ENCODE data around the gene ZEB2. TPM values are rescaled to one million over a fixed set of nuclear protein-coding genes. Genes with fewer than 3 reads are reported as not detected.

Gene ZEB2
- total and polyA plus RNA-seq, 2 donors (not counting 3 experiments of a cell fraction or from before 2014, with no cell fraction given): 17.9 to 49.6 TPM

- ChIA-PET CTCF (no interaction called here), POLR2A (no interaction called here)
- H3K79me2 ChIP-seq (ENCODE audit: control insufficient read depth, insufficient read depth, low read length): no peaks in the 10 kb centered on the region
Measured at GRCh38 chr2:144382849-144383248, 137.1 kb downstream of the ZEB2 start.

More at GRCh38 chr2:144382849-144383248, 137.1 kb downstream of the ZEB2 start:
- Histone ChIP-seq H3K4me2 (ENCODE audit: insufficient read depth, low read length) (no peak overlapping the region), H3K9me3 (replicated peaks; ENCODE audit: control insufficient read depth, insufficient read depth, low read length) (no peaks in the 10 kb centered on the region), H4K20me1 (replicated peaks; ENCODE audit: control insufficient read depth, extremely low read depth, insufficient read depth, low read length) (no peaks in the 10 kb centered on the region), H3K27ac (ENCODE audit: insufficient read depth, low read depth, low read length) (no peak overlapping the region), H3K4me1 (ENCODE audit: control insufficient read depth, extremely low read depth, insufficient read depth, low read length) (peaks cover 3% of the 10 kb centered on the region), H2AFZ (ENCODE audit: low read depth, low read length) (no peak overlapping the region), H3K9me1 (replicated peaks; ENCODE audit: control insufficient read depth, extremely low read depth, insufficient read depth, low read length) (no peaks in the 10 kb centered on the region), H3K4me3 (replicated peaks in 1 of 3; ENCODE audit: insufficient read depth in 1 of 3, low read depth in 1 of 3, low read length in 3 of 3) (no peak overlapping the region), H3K36me3 (ENCODE audit: control insufficient read depth in 2 of 2, extremely low read depth in 1 of 2, insufficient read depth in 2 of 2, low read length in 2 of 2) (no peaks in the 10 kb centered on the region), H3K9ac (replicated peaks; ENCODE audit: extremely low read depth, insufficient read depth, low read length) (no peak overlapping the region), H3K27me3 (ENCODE audit: control insufficient read depth in 2 of 2, insufficient read depth in 2 of 2, low read length in 2 of 2) (no peaks in the 10 kb centered on the region)
- FAIRE-seq: no peak
- TF ChIP-seq JUN (IDR thresholded peaks at IDR 0.05; ENCODE audit: borderline replicate concordance, insufficient read depth, insufficient read length, low read depth): no peak
- no peak for TF ChIP-seq MAX (IDR thresholded peaks at IDR 0.05; ENCODE audit: insufficient read depth, insufficient read length)
- TF ChIP-seq CTCF (IDR thresholded peaks at IDR 0.05; ENCODE audit: extremely low read depth in 1 of 2, insufficient read depth in 1 of 2, low read depth in 1 of 2, low read length in 2 of 2): no peak
- TF ChIP-seq MYC (IDR thresholded peaks at IDR 0.05; ENCODE audit: low read depth, low read length): no peak
- no peak for TF ChIP-seq POLR2A (IDR thresholded peaks at IDR 0.05; ENCODE audit: low read depth, low read length)
- no peak for TF ChIP-seq POLR2AphosphoS5 (IDR thresholded peaks at IDR 0.05; ENCODE audit: insufficient read depth, low read depth, low read length)
- no peak for TF ChIP-seq EZH2 (IDR thresholded peaks at IDR 0.05; ENCODE audit: borderline replicate concordance, low read depth, low read length, severe bottlenecking)
- no peak for TF ChIP-seq FOS (IDR thresholded peaks at IDR 0.05; ENCODE audit: borderline replicate concordance, insufficient read depth, low read length)
- no peak for TF ChIP-seq GATA2 (IDR thresholded peaks at IDR 0.05; ENCODE audit: insufficient read depth, insufficient read length, low read depth, low read length)
- intact Hi-C loops (cut with micrococcal nuclease) (no loop called here), dilution Hi-C loops (cut with MboI; ENCODE audit: extremely low pct_ligation_motif_present, low sequenced_read_pairs) (no loop called here)
- no TSS peak for BruUV-seq (replicated peaks)
- no peak for DNase-seq (ENCODE audit: low read depth, low spot score)

Data from endothelial cell of umbilical vein (primary cell).